Measurements from ENCODE around the gene RMP24.

The RMP24 gene

GRCh38 chr18:35991696-35992095 is 19.2 kb downstream of the RMP24 start:
- no peak for DNase-seq
- no peak overlapping the region for H3K27ac ChIP-seq (ENCODE audit: low read length)
- H3K36me3 ChIP-seq (ENCODE audit: control insufficient read depth, insufficient read depth, low read length) = peaks cover 25% of the 10 kb centered on the region
- H3K4me3 ChIP-seq (ENCODE audit: low read length) = no peak overlapping the region
- H3K27me3 ChIP-seq (ENCODE audit: control insufficient read depth, insufficient read depth, low read length) = no peaks in the 10 kb centered on the region
- H3K4me1 ChIP-seq (ENCODE audit: control insufficient read depth, insufficient read depth, low read length) = no peaks in the 10 kb centered on the region
- H3K9me3 ChIP-seq (ENCODE audit: control insufficient read depth, low read depth, low read length) = no peaks in the 10 kb centered on the region

GRCh38 chr18:35993013-35993412 is 20.5 kb downstream of the RMP24 start:
- H3K9me3 ChIP-seq (ENCODE audit: control insufficient read depth, low read depth, low read length) = no peaks in the 10 kb centered on the region
- H3K36me3 ChIP-seq (ENCODE audit: control insufficient read depth, insufficient read depth, low read length) = peaks cover 25% of the 10 kb centered on the region
- H3K4me3 ChIP-seq (ENCODE audit: low read length) = no peak overlapping the region
- DNase-seq = no peak
- no peak overlapping the region for H3K27ac ChIP-seq (ENCODE audit: low read length)
- no peaks in the 10 kb centered on the region for H3K27me3 ChIP-seq (ENCODE audit: control insufficient read depth, insufficient read depth, low read length)
- 100% methylated on average over 1 of the region's 6 CpGs for WGBS (ENCODE audit: insufficient coverage, low lambda C conversion rate)
- no peaks in the 10 kb centered on the region for H3K4me1 ChIP-seq (ENCODE audit: control insufficient read depth, insufficient read depth, low read length)

- Histone ChIP-seq H3K4me1 (ENCODE audit: control insufficient read depth, insufficient read depth, low read length) (no peaks in the 10 kb centered on the region), H3K4me3 (ENCODE audit: low read length) (no peak overlapping the region), H3K36me3 (ENCODE audit: control insufficient read depth, insufficient read depth, low read length) (no peaks in the 10 kb centered on the region), H3K9me3 (ENCODE audit: control insufficient read depth, low read depth, low read length) (no peaks in the 10 kb centered on the region), H3K27me3 (ENCODE audit: control insufficient read depth, insufficient read depth, low read length) (no peaks in the 10 kb centered on the region), H3K27ac (ENCODE audit: low read length) (no peak overlapping the region)
- no CpG with 5 or more reads among the region's 1 CpG for WGBS (ENCODE audit: insufficient coverage, low lambda C conversion rate)
- no peak for DNase-seq
These were observed 26.5 kb downstream of the RMP24 start for GRCh38 chr18:35998967-35999366.

DNA sequence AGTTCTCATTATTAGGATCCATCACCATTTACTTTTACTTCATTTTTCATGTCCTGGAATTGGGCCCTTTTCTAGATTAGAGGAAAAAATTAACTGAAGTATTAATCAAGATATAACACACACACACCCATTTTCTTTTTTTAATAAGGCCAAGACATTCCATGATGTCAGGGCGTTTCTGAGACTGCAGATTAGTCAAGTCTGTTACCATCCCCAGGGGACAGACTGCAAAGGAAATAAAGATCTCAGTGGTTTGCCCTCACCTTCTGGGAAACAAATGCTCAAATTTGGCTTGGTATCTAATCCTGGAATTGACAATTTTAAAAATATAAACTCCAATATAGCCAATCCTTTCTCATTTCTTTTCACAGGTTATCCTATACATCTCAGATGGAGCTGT is 27.4 kb downstream of the RMP24 start:
- no peak for DNase-seq
- Histone ChIP-seq H3K4me3 (ENCODE audit: low read length) (no peak overlapping the region), H3K27ac (ENCODE audit: low read length) (no peak overlapping the region), H3K27me3 (ENCODE audit: control insufficient read depth, insufficient read depth, low read length) (no peaks in the 10 kb centered on the region), H3K9me3 (ENCODE audit: control insufficient read depth, low read depth, low read length) (no peaks in the 10 kb centered on the region), H3K36me3 (ENCODE audit: control insufficient read depth, insufficient read depth, low read length) (no peaks in the 10 kb centered on the region), H3K4me1 (ENCODE audit: control insufficient read depth, insufficient read depth, low read length) (no peaks in the 10 kb centered on the region)
- no CpG with 5 or more reads among the region's 1 CpG for WGBS (ENCODE audit: insufficient coverage, low lambda C conversion rate)

DNA sequence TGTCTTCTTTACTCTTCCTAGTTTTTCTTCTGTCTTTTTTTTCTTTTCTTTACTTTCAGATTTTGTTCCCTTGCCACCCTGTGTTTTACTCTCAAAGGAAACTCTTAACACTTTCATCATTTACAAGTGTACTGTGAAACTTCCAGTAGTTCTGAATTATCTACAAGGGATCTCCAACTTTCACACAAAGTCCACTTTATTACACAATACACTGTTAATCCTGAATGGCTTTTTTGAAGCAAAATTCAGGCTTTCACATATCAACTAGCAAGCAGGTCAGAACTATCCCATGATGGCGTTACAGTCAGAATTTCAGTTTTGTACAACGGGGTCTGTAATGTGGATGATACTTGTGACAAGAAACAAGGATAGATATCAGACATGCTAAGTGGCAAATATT is 34.5 kb downstream of the RMP24 start:
- no peaks in the 10 kb centered on the region for H3K9me3 ChIP-seq (ENCODE audit: control insufficient read depth, low read depth, low read length)
- WGBS (ENCODE audit: insufficient coverage, low lambda C conversion rate) = no CpG with 5 or more reads among the region's 2 CpGs
- no peaks in the 10 kb centered on the region for H3K27me3 ChIP-seq (ENCODE audit: control insufficient read depth, insufficient read depth, low read length)
- H3K4me1 ChIP-seq (ENCODE audit: control insufficient read depth, insufficient read depth, low read length) = no peaks in the 10 kb centered on the region
- H3K36me3 ChIP-seq (ENCODE audit: control insufficient read depth, insufficient read depth, low read length) = no peaks in the 10 kb centered on the region
- DNase-seq = peak in 1 of 2 donors; percentile 15
- no peak overlapping the region for H3K4me3 ChIP-seq (ENCODE audit: low read length)
- H3K27ac ChIP-seq (ENCODE audit: low read length) = no peak overlapping the region

GRCh38 chr18:36009214-36009613 is 36.7 kb downstream of the RMP24 start:
- Histone ChIP-seq H3K27me3 (ENCODE audit: control insufficient read depth, insufficient read depth, low read length) (no peaks in the 10 kb centered on the region), H3K4me3 (ENCODE audit: low read length) (no peak overlapping the region), H3K4me1 (ENCODE audit: control insufficient read depth, insufficient read depth, low read length) (no peaks in the 10 kb centered on the region), H3K36me3 (ENCODE audit: control insufficient read depth, insufficient read depth, low read length) (no peaks in the 10 kb centered on the region), H3K9me3 (ENCODE audit: control insufficient read depth, low read depth, low read length) (no peaks in the 10 kb centered on the region), H3K27ac (ENCODE audit: low read length) (no peak overlapping the region)
- WGBS (ENCODE audit: insufficient coverage, low lambda C conversion rate) = no CpG with 5 or more reads among the region's 3 CpGs
- no peak for DNase-seq

DNA sequence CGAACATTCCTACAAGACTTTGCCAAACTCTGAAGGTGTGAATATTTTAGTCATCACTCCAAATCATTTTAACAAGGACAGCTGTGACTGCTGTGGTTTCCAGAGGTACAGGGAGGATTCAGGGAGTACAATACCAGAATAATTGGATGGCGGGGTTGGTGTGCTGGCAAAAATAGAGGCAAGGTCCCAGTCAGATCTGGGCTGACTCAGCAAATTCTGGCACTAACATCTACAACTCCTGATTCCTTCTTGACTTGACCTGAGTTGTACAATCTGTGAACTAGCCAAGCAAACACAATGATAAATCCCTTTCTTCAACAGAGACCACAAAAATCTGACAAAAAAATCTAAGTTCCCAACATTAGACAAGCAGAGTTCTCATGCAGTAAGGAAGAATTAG is 40.4 kb downstream of the RMP24 start:
- H3K36me3 ChIP-seq (ENCODE audit: control insufficient read depth, insufficient read depth, low read length) = no peaks in the 10 kb centered on the region
- no peaks in the 10 kb centered on the region for H3K27me3 ChIP-seq (ENCODE audit: control insufficient read depth, insufficient read depth, low read length)
- H3K4me3 ChIP-seq (ENCODE audit: low read length) = no peak overlapping the region
- no peak overlapping the region for H3K27ac ChIP-seq (ENCODE audit: low read length)
- H3K9me3 ChIP-seq (ENCODE audit: control insufficient read depth, low read depth, low read length) = no peaks in the 10 kb centered on the region
- WGBS (ENCODE audit: insufficient coverage, low lambda C conversion rate) = no CpG with 5 or more reads among the region's 2 CpGs
- no peak for DNase-seq
- no peaks in the 10 kb centered on the region for H3K4me1 ChIP-seq (ENCODE audit: control insufficient read depth, insufficient read depth, low read length)

DNA sequence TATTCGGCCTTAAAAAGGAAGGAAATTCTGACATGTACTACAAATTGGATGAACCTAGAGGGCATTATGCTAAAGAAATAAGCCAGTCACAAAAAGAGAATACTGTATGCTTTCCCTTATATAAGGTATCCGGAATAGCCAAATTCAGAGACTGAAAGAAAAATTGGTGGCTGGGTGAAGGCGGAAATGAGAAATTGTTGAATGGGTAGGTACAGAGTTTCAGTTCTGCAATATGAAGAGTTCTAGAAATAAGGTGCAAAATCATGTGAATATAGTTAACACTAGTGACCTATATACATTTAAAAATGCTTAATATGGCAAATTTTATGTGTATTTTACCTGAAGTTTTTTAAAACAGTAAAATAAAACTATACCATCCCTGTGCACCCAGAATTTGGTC is 43.1 kb downstream of the RMP24 start:
- Histone ChIP-seq H3K9me3 (ENCODE audit: control insufficient read depth, low read depth, low read length) (no peaks in the 10 kb centered on the region), H3K4me1 (ENCODE audit: control insufficient read depth, insufficient read depth, low read length) (no peaks in the 10 kb centered on the region), H3K27ac (ENCODE audit: low read length) (no peak overlapping the region), H3K27me3 (ENCODE audit: control insufficient read depth, insufficient read depth, low read length) (no peaks in the 10 kb centered on the region), H3K36me3 (ENCODE audit: control insufficient read depth, insufficient read depth, low read length) (no peaks in the 10 kb centered on the region), H3K4me3 (ENCODE audit: low read length) (no peak overlapping the region)
- no CpG with 5 or more reads among the region's 3 CpGs for WGBS (ENCODE audit: insufficient coverage, low lambda C conversion rate)
- no peak for DNase-seq

DNA sequence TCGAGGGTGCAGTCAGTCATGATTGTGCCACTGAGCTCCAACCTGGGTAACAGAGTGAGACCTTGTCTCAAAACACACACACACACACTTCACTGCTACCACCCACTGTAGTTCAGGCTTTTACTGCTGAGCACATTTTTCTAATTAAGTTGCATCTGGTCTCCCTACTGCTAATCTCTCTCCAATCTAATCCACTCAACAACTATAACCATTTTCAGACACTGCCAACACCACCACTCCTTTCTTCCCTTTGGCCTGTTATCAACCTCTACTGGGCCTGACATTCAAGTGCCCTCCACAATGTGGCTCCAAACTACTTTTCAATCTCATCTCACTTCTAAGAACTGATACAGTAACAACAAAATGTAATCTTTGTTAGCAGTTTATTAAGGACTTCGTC is 44.8 kb downstream of the RMP24 start:
- Histone ChIP-seq H3K4me3 (ENCODE audit: low read length) (no peak overlapping the region), H3K27me3 (ENCODE audit: control insufficient read depth, insufficient read depth, low read length) (no peaks in the 10 kb centered on the region), H3K27ac (ENCODE audit: low read length) (no peak overlapping the region), H3K9me3 (ENCODE audit: control insufficient read depth, low read depth, low read length) (no peaks in the 10 kb centered on the region), H3K36me3 (ENCODE audit: control insufficient read depth, insufficient read depth, low read length) (no peaks in the 10 kb centered on the region), H3K4me1 (ENCODE audit: control insufficient read depth, insufficient read depth, low read length) (no peaks in the 10 kb centered on the region)
- no CpG with 5 or more reads among the region's 2 CpGs for WGBS (ENCODE audit: insufficient coverage, low lambda C conversion rate)
- no peak for DNase-seq

DNA sequence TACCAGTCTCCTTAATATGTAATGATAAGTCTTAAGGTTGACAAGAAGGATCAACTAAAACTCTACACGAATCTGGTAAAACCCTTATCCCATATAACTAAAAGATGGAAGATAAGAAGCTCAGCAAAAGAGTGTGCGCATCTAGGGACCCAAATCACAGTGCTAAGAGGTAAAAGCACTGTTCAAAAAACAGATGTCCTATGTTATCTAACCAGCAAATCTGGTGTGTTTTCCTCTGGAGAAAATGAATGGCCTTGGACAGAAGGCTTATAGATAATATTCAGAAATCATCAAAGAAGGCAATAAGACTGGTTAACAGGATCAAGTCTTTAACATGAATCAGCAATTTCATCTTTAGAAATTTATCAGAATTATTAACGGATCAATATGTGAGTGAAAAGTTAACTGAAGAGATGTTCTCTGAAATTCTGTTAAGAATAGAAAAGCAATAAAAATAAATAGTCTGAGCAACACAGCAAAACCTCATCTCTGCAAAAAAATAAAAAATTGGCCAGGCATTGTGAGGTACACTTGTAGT is 47.8 kb downstream of the RMP24 start:
- 89% methylated on average over 1 of the region's 3 CpGs for WGBS (ENCODE audit: insufficient coverage, low lambda C conversion rate)
- H3K27ac ChIP-seq (ENCODE audit: low read length) = no peak overlapping the region
- peaks cover 2% of the 10 kb centered on the region for H3K36me3 ChIP-seq (ENCODE audit: control insufficient read depth, insufficient read depth, low read length)
- no peaks in the 10 kb centered on the region for H3K9me3 ChIP-seq (ENCODE audit: control insufficient read depth, low read depth, low read length)
- no peak overlapping the region for H3K4me3 ChIP-seq (ENCODE audit: low read length)
- DNase-seq = no peak
- H3K27me3 ChIP-seq (ENCODE audit: control insufficient read depth, insufficient read depth, low read length) = no peaks in the 10 kb centered on the region
- no peaks in the 10 kb centered on the region for H3K4me1 ChIP-seq (ENCODE audit: control insufficient read depth, insufficient read depth, low read length)

DNA sequence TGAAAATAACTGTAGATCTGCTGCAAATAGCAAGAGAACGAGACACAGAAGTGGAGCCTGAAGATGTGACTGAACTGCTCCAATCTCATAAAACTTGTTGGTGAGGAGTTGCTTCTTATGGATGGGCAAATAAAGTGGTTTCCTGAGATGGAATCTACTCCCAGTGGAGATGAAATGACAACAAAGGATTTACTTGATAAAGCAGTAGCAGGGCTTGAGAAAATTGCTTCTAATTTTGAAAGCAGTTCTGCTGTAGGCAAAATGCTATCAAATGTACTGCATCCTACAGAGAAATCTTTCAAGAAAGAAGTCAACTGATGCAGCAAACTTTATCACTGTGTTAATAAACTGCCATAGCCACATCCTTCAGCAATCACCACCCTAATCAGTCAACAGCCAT is 50.9 kb downstream of the RMP24 start:
- H3K27me3 ChIP-seq (ENCODE audit: control insufficient read depth, insufficient read depth, low read length) = no peaks in the 10 kb centered on the region
- H3K9me3 ChIP-seq (ENCODE audit: control insufficient read depth, low read depth, low read length) = no peaks in the 10 kb centered on the region
- peaks cover 12% of the 10 kb centered on the region for H3K36me3 ChIP-seq (ENCODE audit: control insufficient read depth, insufficient read depth, low read length)
- no peaks in the 10 kb centered on the region for H3K4me1 ChIP-seq (ENCODE audit: control insufficient read depth, insufficient read depth, low read length)
- WGBS (ENCODE audit: insufficient coverage, low lambda C conversion rate) = no CpG with 5 or more reads among the region's 1 CpG
- H3K27ac ChIP-seq (ENCODE audit: low read length) = no peak overlapping the region
- DNase-seq = no peak
- H3K4me3 ChIP-seq (ENCODE audit: low read length) = no peak overlapping the region

Data from large intestine (tissue), 3 donors.